Cardiac fibroblast (primary cell): ENCODE results near the gene IL22RA1.

Experiments
- DNase-seq, 2 donors: peaks; one replicate each; pipeline versions ENCODE4 v3.0.0 to v3.0.0-alpha.2; 2010; ENCODE audit warnings: low read depth in 2 of 2
- H3K4me3 ChIP-seq, 2 donors: replicated peaks in 1 of 2; 1 replicate in 1 of 2; 2 replicates in 1 of 2; pipeline ENCODE4 v1.5.1; 2011; ENCODE audit warnings: low read depth in 2 of 2, low read length in 2 of 2, mild to moderate bottlenecking in 2 of 2, moderate library complexity in 1 of 2
- CTCF ChIP-seq: IDR thresholded peaks from one replicate; pipeline ENCODE4 v1.5.1; 2011; ENCODE audit warnings: low read depth, mild to moderate bottlenecking, low read length, inconsistent platforms

Gene IL22RA1

GRCh38 chr1:24168245-24168644 is 25.3 kb upstream of the IL22RA1 start:
- no peak for DNase-seq
- no peak overlapping the region for H3K4me3 ChIP-seq
- TF ChIP-seq CTCF, result no peak

GRCh38 chr1:24167008-24167407 is 24.1 kb upstream of the IL22RA1 start:
- DNase-seq, result no peak
- TF ChIP-seq CTCF, result no peak
- no peak overlapping the region for H3K4me3 ChIP-seq

GRCh38 chr1:24165500-24165899 is 22.6 kb upstream of the IL22RA1 start:
- no peak for TF ChIP-seq CTCF
- DNase-seq, result no peak
- no peak overlapping the region for H3K4me3 ChIP-seq

- H3K4me3 ChIP-seq, result no peak overlapping the region
- no peak for DNase-seq
- no peak for TF ChIP-seq CTCF
Observed at GRCh38 chr1:24164004-24164403, 21.1 kb upstream of the IL22RA1 start.

GRCh38 chr1:24162201-24162600 is 19.3 kb upstream of the IL22RA1 start:
- DNase-seq, result no peak
- no peak for TF ChIP-seq CTCF
- no peak overlapping the region for H3K4me3 ChIP-seq

- no peak overlapping the region for H3K4me3 ChIP-seq
- TF ChIP-seq CTCF, result no peak
- no peak for DNase-seq
Observed at GRCh38 chr1:24161270-24161669, 18.3 kb upstream of the IL22RA1 start.

GRCh38 chr1:24159366-24159765 is 16.4 kb upstream of the IL22RA1 start:
- no peak overlapping the region for H3K4me3 ChIP-seq
- no peak for TF ChIP-seq CTCF
- no peak for DNase-seq
